Stimulated activated CD8-positive, alpha-beta memory T cell treated with anti-CD3 and anti-CD28 coated beads, Interleukin-15, amount 100 ng/mL, for 1 hour (primary cell): Measurements from ENCODE around the gene PPP4R4.
"Not testable (repeated sequence)": the region's sequence is repeated elsewhere in the genome, so short reads cannot be mapped to it uniquely, and the experiment has no call there.

Experiments used
- DNase-seq: peaks from one replicate; pipeline ENCODE4 v3.0.0-alpha.2; 2020; ENCODE audit warnings: low read depth

Gene PPP4R4

DNA sequence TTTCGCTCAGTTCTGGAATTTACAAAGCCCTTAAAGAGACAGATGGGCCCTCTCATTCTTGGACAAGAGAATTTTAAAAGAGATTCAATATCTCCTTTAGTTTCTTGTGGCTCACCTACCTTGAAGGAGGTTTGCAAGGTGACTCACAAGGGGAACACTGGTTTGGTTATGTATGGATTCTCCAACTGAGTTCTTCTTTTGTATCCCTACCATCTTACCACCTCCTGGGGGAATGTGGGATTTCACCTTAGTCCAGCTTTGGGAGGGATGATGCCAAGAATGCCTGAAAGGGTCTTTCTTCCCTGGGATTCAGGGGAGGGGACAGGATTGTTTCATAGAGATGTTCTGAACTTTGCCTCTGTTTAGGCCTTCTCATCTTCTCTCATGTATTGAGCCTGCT, 3.7 kb downstream of the PPP4R4 start:
- DNase-seq, result no peak

DNA sequence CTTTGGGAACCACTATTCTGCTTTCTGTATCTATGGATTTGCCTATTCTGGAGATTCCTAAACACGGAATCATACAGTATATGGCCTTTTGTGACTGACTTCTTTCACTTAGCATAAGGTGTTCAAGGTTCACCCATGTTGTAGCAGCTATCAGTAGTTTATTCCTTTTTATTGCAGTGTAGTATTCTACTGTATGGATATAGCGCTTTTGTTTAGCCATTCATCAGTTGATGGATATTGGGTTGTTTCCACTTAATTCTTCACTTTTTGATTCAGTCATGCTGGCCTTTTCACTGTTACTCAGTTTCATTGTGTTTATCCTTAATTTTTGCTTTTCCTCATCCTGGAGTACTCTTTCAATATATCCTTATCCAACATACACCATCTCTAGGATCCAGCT, 5.1 kb downstream of the PPP4R4 start:
- no peak for DNase-seq

DNA sequence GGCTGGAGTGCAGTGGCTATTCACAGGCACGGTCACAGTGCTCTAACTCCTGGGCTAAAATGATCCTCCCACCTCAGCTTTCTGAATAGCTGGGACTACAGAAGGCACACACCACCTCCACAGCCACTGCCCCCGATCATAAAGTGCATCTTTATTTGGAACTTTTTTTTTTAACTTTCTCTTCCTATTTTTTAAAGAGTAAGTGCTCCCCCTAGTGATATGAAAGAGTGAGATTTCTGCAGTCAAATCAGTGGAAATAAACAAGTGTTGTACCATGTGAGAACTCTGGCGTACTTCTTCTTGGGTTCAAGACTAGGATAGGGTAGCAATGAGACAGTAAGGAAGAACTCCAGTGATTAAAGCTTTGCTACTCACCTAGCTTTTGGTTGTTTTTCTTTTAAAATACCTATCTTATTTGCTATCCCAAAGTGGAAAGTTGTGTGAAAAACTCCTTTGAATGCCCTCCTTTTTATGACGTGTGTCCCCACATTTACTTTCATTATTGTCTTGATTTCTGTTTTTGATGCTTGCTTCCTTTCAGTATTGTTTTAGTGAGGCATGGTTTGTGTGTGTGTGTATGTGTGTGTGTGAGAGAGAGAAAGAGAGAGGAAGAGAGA, 6.6 kb downstream of the PPP4R4 start:
- no peak for DNase-seq

DNA sequence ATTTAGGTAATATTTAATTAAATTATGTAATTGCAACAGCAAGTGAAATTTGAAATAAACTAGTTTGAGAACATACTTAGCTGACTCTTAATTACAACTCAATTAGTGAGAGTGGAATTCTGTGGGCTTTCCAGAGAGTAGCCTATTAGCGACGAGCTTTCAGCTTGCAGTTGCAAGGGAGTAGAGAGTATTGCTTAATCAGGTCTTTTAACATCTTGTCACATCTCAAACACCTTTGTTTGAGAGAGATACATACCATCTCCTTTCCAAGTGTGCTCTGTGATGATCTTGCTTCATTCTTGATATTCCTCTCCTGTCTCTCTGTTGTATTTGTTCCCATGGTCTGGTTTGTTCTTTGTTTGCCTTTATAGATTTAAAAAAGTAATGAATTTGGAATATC, 7.7 kb downstream of the PPP4R4 start:
- no peak for DNase-seq

DNA sequence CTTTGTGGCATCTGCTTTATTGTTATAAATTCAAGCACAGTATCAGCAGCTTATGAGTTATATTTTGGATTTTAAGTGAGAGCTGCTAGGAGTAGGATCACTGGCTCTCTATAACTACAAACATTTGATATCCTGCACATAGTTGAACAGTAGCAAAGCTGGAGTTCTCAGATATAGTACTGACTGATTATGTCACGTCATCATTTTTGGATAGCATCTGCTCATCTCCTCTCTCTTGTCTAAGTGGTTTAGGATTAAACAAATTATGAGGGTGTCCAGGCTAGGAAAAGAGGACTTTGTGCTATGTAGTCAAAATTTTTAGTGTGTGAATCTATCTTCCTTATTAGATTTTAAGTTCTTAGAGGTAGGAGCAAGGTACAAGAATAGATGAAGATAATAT, 18.4 kb downstream of the PPP4R4 start:
- DNase-seq, result no peak

DNA sequence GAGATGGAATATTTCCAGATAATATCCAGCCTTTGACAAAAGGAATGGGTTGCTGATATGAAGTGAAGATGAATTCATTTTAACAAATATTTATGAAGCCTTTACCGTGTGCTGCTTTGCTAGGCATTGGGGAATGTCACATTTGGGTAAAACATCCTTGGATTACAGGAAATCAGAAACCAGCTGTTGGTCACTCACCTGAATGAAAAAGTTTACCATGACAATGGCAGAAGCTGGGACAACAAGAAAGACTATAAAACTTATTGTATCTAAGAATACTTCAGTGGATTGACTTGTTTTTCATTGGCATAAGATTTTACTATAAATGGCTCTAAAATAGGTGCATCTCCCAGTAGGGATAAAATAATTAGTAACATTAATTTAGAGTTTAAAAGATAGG, 19.7 kb downstream of the PPP4R4 start:
- no peak for DNase-seq

DNA sequence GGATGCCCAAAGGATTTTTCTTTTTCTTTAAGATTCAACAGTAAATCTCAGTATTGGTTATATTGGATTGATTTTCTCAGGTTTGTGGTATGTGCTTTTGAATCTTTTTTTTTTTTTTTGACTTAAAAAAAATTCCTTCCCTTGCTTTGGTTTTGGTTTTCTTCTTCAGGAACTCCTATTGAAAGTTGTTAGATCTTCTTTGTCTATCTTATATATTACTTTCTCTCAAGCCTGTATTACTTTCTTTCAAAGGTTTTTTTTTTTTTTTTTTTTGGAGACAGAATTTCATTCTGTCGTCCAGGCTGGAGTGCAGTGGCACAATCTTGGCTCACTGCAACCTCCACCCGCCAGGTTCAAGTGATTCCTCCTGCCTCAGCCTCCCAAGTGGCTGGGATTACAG, 21.9 kb downstream of the PPP4R4 start:
- DNase-seq, result no peak

DNA sequence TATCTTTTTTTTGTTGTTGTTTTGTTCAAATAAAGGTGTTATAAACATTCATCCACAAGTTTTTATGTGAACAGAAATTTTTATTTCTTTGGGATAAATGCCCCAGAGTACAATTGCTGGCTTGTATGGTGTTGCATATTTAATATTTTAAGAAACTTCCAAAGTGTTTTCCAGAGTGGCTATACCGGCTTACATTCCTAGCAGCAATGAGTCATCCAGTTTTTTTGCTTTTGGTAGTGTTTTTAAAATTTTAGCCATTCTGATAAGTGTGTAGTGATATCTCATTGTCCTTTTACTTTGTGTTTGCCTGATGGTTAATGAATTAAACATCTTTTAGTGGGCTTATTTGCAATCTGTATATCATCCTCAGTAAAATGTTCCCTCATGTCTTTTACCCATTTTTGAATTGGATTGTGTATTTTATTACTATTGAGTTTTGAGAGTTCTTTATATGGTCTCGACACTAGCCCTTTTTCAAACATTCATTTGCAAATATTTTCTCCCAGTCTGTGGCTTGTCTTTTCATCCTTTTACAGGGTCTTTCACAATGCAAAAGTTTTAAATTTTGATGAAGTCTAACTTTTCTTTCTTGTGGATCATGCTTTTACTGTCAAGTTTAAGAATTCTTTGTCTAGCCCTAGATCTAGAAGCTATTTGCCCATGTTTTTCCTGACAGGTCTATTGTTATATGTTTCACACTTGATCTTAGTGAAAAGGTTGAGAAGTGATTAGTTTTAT, 29.5 kb downstream of the PPP4R4 start:
- no peak for DNase-seq

DNA sequence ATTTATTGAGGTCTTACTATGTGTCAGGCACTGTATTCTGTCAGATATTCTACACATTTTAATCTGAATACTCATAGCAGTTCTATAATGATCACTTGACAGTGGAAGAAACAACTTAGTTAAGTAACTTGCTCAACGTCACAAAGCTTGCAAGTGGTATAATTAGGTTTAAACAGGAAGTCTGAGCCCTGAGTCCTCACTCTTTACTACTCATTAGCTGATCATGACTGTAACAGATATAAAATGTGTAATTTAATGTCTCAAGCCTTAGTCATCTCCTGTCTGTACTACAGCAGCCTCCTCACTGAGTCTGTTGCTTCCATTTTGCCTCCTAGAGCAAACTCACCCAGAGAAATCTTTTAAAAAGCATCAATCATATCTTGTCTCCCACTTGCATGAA, 38.9 kb downstream of the PPP4R4 start:
- no peak for DNase-seq

DNA sequence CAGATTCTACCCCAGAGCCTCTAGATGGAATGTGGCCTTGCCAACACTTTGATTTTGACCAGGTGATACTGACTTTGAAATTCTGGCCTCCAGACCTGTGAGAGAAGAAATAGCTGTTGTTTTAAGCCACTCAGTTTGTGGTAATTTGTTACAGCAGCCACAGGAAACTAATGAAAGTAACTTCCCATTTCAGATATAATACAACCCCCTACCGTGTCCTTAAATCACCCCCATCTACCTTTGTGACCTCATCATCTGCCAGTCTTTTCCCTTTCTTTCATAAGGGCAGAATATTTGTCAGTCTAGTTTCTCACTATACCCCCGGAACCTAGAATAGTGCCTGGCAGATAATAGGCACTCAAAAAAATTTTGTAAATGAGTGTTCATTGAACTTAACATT, 39.6 kb downstream of the PPP4R4 start:
- no peak for DNase-seq

DNA sequence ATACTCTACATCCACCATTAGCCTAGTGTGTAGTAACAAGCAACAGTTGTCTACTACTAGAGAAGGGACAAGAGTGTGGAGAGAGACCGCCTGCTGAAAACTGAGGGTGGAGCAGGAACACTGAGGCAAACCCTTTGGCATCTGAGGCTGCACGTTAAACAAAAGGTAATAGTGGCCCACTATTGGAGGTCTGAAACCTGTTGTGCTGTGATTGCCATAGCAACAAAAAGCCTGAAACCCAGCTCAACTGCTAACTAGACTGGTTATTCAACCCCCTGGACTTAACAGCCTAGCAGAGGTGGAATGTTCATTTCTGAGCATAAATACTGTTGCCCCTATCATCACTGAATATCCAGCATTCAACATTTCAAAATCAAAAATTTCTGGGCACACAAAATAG, 43.0 kb downstream of the PPP4R4 start:
- DNase-seq, result no peak

DNA sequence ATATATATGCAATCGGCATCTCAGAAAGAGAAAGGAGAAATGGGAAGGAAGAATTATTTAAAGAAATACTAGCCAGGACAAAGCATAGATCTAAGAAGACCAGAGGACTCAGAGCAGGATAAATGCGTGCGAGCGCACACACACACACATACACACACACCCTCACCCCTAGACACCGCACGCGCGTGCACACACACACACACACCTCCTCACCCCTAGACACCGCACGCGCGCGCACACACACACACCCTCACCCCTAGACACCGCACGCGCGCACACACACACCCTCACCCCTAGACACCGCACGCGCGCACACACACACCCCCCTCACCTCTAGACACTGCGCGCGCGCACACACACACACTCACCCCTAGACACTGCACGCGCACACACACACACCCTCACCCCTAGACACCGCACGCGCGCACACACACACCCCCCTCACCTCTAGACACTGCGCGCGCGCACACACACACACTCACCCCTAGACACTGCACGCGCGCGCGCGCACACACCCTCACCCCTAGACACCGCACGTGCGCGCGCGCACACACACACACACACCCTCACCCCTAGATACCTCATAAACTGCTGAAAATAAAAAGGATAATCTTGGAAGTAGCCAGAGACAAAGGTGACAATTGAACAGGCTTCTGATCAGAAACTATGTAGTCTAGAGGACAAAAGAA, 44.2 kb downstream of the PPP4R4 start:
- DNase-seq, result not testable (repeated sequence)

DNA sequence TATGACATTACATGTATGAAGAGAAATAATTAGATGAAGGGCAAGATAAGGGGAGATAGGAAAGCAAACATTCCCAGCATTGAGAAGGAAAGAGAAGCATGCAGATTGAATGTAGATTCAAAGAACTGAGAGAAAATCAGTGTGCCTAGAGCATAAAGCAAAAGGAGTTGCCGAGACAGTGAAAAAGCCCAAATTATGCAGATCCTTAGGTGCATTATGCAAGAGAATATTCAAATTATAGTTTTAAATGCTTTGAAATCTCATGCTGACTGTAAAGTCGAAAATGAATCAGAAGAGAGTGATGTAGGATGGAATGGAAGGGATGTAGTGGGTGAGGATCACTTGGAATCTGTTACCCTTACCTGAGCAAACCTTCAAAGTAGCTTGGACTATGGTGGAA, 49.9 kb downstream of the PPP4R4 start:
- DNase-seq, result no peak

DNA sequence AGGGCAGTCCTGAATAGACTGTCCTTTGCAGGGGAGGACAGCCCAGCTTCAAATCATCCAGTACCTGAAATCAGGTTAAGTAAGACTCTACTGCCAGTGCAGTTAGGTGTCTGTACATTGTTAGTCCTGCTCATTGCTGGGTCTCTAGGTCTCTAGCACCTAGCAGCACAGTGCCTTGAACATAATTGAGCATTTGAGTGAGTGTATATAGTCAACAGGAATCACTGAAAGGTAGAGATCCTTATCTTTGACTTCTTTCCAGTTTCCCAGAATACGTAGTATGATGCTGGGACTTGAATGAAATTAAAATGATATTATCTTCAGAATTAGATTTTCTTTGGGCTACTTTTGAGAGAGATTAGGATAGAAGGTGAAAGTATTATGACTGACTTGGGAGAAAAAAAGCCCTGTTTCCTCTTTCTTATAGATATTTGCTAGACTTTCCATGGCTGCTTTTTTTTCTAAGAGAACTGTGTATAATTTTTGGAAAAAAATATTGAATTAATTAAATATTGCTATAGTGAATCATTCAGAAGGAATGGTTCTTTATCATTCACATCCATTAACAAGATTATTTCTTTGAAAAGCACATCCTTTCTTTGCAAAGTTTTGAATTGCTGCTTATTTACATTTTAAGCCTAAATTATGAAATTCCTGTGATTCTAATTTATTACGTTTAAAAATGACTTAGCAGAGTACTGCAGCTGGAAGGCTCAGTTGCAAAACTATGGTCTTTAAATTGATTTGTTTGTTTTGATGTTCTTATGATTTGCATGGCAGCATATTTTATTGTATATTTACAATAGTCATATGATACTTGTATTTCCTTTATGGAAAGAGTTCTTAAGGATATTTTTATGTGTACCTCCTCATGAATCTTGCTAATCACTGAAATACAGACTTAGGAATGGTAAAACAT, 51.6 kb downstream of the PPP4R4 start:
- no peak for DNase-seq

DNA sequence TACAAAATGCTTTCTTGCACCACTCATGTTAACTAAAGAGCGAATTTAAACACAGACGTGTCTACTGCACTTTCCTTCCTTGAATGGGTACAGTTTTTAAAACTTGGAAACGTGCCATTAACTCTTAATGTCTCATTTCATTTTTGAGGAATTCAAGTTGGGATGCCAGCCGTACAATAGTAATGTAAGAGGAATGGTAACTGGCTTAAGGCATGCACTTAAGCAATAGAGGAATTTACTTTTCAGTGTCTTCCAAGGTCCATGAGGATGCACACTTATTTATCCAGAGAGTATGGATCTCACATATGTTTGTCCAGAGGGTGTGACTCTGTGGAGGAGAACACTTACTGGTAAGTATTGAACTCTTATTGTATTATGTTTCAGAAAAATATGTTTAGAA, 52.9 kb downstream of the PPP4R4 start:
- DNase-seq, result no peak

DNA sequence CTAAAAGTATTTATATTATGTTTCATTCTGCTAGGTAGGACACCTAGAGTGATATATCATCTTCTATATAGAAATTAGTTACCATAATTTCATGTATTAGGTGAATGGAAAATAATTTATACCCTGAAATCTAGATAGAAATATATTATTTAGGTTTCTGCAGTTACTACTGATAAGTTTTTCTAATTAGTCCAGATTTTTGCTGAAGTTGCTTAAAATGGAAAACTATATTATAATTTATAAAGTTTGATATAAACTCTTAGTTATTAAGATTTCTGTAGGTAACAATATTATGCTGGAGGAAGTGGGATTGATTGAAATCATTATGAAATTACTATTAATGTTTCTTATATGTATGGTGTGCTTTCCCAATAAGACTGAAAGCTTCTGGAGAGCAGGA, 62.9 kb downstream of the PPP4R4 start:
- DNase-seq, result no peak

DNA sequence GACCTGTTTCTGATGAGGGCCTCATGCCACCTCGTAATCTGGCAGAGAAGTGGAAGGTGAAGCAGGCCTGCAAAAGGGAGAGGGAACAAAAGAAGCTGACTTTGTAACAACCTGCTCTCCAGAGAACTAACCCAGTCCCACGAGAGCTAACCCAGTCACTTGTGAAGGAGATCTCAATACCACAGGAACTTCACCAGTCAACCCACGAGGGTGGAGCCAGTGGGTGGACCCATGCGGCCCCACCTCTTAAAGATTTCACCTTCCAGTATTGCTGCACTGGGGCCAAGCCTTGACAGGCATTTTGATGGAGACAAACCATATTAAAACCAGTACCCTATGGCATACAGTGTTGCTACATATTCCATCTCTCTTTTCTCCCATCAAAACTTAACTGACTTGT, 63.9 kb downstream of the PPP4R4 start:
- no peak for DNase-seq

DNA sequence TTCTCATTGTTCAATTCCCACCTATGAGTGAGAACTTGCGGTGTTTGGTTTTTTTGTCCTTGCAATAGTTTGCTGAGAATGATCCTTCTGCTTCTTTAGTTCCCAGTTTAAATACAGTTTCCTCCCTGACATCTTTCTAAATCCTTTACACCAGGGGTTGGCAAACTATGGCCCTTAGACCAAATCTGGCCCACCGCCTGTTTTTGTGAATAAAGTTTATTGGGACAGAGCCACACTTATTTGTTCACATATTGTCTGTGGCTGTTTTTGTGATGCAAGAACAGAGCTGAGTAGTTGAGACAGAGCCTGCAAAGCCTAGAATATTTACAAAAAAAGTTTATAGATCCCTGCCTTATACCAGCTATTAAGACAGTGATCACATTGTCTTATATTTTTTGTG, 65.3 kb downstream of the PPP4R4 start:
- DNase-seq, result no peak

DNA sequence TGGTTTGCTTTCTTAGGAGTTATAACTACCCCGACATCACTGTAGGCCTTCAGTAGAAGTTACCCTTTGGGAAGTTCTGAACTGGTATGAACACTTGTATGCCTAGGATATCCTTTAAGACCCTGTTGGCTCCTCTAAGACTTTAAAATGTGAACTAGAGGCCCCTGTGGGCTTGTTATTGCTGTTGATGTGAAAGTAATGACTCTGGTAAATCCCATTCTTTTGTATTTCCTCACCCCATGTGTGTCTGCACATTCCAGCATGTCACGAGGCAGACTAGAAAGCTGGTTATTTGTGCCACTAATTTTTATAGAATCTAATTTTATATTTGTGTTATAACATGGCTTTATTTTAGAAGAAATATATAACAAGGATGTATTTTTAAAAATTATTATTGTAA, 70.1 kb downstream of the PPP4R4 start:
- no peak for DNase-seq

DNA sequence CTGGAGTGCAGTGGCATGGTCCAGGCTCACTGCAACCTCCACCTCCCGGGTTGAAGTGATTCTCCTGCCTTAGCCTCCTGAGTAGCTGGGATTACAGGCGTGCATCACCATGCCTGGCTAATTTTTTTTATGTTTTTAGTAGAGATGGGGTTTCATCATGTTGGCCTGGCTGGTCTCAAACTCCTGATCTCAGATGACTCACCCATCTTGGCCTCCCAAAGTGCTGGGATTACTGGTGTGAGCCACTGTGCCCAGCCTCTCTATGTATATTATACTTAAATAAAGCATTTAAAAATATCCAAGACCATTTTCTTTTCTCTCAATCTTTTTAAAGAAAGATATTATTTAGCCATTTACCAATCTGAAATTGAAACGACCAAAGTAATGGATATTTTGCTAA, 90.1 kb downstream of the PPP4R4 start:
- DNase-seq, result not testable (repeated sequence)

DNA sequence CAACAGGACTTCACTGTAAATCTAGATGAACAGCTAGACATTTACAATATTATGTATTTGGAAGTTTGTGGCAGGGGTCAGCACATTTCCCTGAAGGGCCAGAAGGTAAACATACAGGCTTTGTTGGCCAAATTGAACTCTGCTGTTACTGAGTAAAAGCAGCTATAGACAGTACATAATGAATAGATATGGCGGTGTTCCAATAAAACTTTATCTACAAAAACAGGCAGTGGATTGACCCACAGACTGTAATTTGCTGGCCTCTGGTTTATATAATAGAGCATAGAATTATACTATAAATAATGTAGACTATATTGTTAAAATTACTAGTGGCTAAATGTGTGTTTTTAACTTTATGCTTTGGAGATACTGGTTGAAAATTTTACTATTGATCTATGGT, 93.2 kb downstream of the PPP4R4 start:
- DNase-seq, result no peak

DNA sequence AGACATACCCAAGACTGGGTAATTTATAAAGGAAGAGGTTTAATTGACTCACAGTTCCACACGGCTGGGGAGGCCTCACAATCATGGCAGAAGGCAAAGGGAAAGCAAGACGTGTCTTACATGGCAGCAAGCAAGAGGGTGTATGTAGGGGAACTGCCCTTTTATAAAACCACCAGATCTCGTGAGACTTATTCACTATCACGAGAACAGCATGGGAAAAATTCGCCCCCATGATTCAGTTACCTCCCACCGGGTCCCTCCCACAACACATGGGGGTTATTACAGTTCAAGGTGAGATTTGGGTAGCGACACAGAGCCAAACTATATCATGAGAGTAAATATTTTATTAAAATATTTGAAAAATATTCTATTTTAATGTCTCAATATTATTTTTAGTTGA, 94.5 kb downstream of the PPP4R4 start:
- not testable (repeated sequence) for DNase-seq

DNA sequence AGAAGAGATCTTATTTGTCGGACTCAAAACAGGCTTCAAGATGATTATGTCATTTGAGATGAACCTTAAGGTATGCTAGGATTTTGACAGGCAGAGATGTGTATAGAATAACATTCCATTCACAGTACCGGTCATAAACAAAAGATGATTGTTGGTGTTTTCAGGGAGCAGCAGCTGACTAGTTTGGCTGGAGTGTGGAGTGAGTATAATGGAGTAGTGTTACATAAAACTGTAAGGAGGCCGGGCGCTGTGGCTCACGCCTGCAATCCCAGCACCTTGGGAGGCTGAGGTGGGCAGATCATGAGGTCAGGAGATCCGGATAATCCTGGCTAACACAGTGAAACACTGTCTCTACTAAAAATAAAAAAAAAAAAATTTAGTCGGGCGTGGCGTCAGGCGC, 95.0 kb downstream of the PPP4R4 start:
- no peak for DNase-seq
